OCI-LY1 (cell line): ENCODE measurements around the gene SORBS2.

Experiments used
- H2AFZ ChIP-seq: fragments of 200-600 bp; sonication (generic), shearing (Covaris generic); 2 replicates; pipeline ENCODE4 v1.6.0; 2014; ENCODE audit warnings: antibody characterized with exemption, mild to moderate bottlenecking, low read length
- H3F3A ChIP-seq: fragments of 200-600 bp; sonication (generic), shearing (Covaris generic); 2 replicates; pipeline ENCODE4 v1.6.0; 2014; ENCODE audit warnings: mild to moderate bottlenecking, antibody characterized with exemption, low read length, moderate library complexity; ENCODE audit not compliant: insufficient read depth
- H3K27ac ChIP-seq: fragments of 200-600 bp; sonication (generic); 2 replicates; pipeline ENCODE4 v1.5.1; 2014; ENCODE audit warnings: low read length, mixed run types, mild to moderate bottlenecking, low read depth; ENCODE audit not compliant: poor library complexity, severe bottlenecking
- H3K27me3 ChIP-seq: fragments of 200-600 bp; sonication (generic); 2 replicates; pipeline ENCODE4 v1.6.0; 2014; ENCODE audit warnings: antibody characterized with exemption, mild to moderate bottlenecking, low read length, moderate library complexity; ENCODE audit not compliant: insufficient read depth
- H3K36me3 ChIP-seq: fragments of 200-600 bp; sonication (generic); 2 replicates; pipeline ENCODE4 v1.6.1; 2014; ENCODE audit warnings: mild to moderate bottlenecking, antibody characterized with exemption, low read length, moderate library complexity, mixed read lengths; ENCODE audit not compliant: insufficient read depth
- H3K4me1 ChIP-seq: fragments of 200-600 bp; sonication (generic); 2 replicates; pipeline ENCODE4 v1.5.1; 2014; ENCODE audit warnings: mild to moderate bottlenecking, low read length, moderate library complexity; ENCODE audit not compliant: insufficient read depth, severe bottlenecking
- H3K4me2 ChIP-seq: fragments of 200-600 bp; sonication (generic), shearing (Covaris generic); 2 replicates; pipeline ENCODE4 v1.6.1; 2014; ENCODE audit warnings: low read length
- H3K4me3 ChIP-seq: fragments of 200-600 bp; sonication (generic); 2 replicates; pipeline ENCODE4 v1.5.1; 2014; ENCODE audit warnings: low read length, low read depth, mild to moderate bottlenecking, mixed read lengths; ENCODE audit not compliant: poor library complexity, severe bottlenecking
- H3K79me2 ChIP-seq: fragments of 200-600 bp; shearing (Covaris generic); 2 replicates; pipeline ENCODE4 v1.6.1; 2016; ENCODE audit warnings: mixed run types, low read length, mixed read lengths; ENCODE audit not compliant: insufficient read depth
- H3K9ac ChIP-seq: fragments of 200-600 bp; sonication (generic), shearing (Covaris generic); 2 replicates; pipeline ENCODE4 v1.6.1; 2014; ENCODE audit warnings: mild to moderate bottlenecking, low read length, mixed read lengths
- H3K9me2 ChIP-seq: fragments of 200-600 bp; sonication (generic), shearing (Covaris generic); 2 replicates; pipeline ENCODE4 v1.6.1; 2014; ENCODE audit warnings: low read depth, mild to moderate bottlenecking, low read length, mixed read lengths
- H3K9me3 ChIP-seq: fragments of 200-600 bp; shearing (Covaris generic); 2 replicates; pipeline ENCODE4 v1.6.1; 2014; ENCODE audit warnings: low read length, mixed read lengths
- H4K20me1 ChIP-seq: fragments of 200-600 bp; sonication (generic), shearing (Covaris generic); 2 replicates; pipeline ENCODE4 v1.6.0; 2016; ENCODE audit warnings: mild to moderate bottlenecking, low read length; ENCODE audit not compliant: insufficient read depth
- EZH2 ChIP-seq: fragments of 200-600 bp; sonication (generic), shearing (Covaris generic); IDR thresholded peaks from 2 replicates; pipeline ENCODE4 v1.8.0; 2017; ENCODE audit warnings: borderline replicate concordance, mixed run types, mild to moderate bottlenecking, antibody characterized with exemption, low read length, moderate library complexity, mixed read lengths
- TF ChIP-seq, protein P1 (sequence below): fragments of 200-600 bp; sonication (generic), shearing (Covaris generic); IDR thresholded peaks from 2 replicates; pipeline ENCODE4 v1.5.1; 2017; ENCODE audit warnings: mild to moderate bottlenecking, antibody characterized with exemption, low read length, moderate library complexity, mixed read lengths

The SORBS2 gene

DNA sequence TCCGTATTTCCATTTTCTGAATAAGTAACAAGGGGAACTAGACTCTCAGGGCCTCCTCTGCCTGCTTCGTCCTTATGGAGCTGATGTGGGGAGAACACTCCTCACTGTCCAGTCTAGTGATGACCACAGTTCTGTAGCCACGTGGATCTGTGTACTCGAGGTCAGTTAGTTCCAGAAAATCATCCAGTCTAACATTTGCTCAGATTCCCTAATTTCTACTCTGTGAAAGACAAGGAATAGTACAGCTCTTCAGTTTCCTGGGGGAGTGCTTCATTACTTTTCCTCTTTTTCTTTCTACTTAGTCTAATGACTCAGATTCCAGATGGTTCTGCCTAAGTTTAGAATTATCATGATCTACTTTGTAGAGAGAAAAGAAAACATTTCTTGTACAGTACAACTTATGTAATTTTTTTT lies 82.6 kb downstream of the SORBS2 start:
- Histone ChIP-seq H3K9me2 (no peaks in the 10 kb centered on the region), H3K4me2 (no peak overlapping the region), H3K27me3 (no peaks in the 10 kb centered on the region), H3K9ac (no peak overlapping the region), H3K36me3 (peaks cover 30% of the 10 kb centered on the region), H4K20me1 (no peaks in the 10 kb centered on the region), H3K4me3 (no peak overlapping the region), H3K27ac (no peak overlapping the region), H3K9me3 (no peaks in the 10 kb centered on the region), H3K79me2 (no peaks in the 10 kb centered on the region), H2AFZ (no peak overlapping the region), H3K4me1 (peaks cover 21% of the 10 kb centered on the region), H3F3A (no peaks in the 10 kb centered on the region)
- TF ChIP-seq, protein P1, sequence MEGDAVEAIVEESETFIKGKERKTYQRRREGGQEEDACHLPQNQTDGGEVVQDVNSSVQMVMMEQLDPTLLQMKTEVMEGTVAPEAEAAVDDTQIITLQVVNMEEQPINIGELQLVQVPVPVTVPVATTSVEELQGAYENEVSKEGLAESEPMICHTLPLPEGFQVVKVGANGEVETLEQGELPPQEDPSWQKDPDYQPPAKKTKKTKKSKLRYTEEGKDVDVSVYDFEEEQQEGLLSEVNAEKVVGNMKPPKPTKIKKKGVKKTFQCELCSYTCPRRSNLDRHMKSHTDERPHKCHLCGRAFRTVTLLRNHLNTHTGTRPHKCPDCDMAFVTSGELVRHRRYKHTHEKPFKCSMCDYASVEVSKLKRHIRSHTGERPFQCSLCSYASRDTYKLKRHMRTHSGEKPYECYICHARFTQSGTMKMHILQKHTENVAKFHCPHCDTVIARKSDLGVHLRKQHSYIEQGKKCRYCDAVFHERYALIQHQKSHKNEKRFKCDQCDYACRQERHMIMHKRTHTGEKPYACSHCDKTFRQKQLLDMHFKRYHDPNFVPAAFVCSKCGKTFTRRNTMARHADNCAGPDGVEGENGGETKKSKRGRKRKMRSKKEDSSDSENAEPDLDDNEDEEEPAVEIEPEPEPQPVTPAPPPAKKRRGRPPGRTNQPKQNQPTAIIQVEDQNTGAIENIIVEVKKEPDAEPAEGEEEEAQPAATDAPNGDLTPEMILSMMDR, result no peak

DNA sequence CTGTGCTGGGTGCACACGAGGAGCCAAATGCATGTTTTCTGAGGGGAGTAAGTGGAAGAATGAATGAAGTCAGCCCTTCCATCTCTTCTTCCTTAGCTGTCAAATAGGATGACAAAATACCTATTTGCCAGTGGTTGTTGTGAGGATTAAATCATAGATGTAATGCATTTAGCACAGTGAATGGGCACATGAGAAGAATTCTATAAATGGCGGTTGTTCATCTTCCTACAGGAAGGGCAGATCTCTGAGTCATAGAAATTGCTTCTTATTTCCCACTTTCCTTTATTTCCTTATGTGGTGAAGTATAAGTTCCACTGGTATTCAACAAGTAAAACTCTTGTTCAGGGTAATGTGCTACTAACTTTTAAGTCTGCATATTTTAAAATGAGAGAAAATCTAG lies 83.1 kb downstream of the SORBS2 start:
- TF ChIP-seq, protein P1, result no peak
- no peak for TF ChIP-seq EZH2
- no peaks in the 10 kb centered on the region for H3K9me2 ChIP-seq
- H3K4me1 ChIP-seq, result peaks cover 19% of the 10 kb centered on the region
- H3K9ac ChIP-seq, result no peak overlapping the region
- peaks cover 26% of the 10 kb centered on the region for H3K36me3 ChIP-seq
- no peaks in the 10 kb centered on the region for H3K9me3 ChIP-seq
- H2AFZ ChIP-seq, result no peak overlapping the region
- H3F3A ChIP-seq, result no peaks in the 10 kb centered on the region
- no peak overlapping the region for H3K4me3 ChIP-seq
- H3K4me2 ChIP-seq, result no peak overlapping the region
- no peak overlapping the region for H3K27ac ChIP-seq
- H4K20me1 ChIP-seq, result no peaks in the 10 kb centered on the region
- H3K27me3 ChIP-seq, result no peaks in the 10 kb centered on the region
- H3K79me2 ChIP-seq, result no peaks in the 10 kb centered on the region

DNA sequence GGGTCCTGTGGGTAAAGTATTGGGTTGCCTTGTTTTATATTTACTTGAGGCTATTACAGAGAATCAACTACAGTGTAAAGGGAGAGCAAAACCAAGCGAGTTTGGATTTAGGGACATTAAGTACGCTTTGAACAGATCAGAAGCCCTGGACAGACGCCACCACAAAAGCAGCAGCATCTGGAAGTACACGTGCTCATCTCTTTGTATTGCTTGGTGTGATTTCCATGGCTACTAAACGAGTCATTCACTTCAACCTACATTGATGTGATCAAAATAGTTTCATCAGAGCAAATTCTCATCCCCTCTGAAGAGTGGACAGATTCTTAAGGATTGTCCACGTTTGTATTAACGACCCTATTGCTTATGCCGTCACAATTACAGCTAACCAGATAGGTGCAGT lies 85.1 kb downstream of the SORBS2 start:
- Histone ChIP-seq H3K79me2 (no peaks in the 10 kb centered on the region), H3K4me1 (peaks cover 33% of the 10 kb centered on the region), H3K36me3 (peaks cover 9% of the 10 kb centered on the region; the same call in 1 of the 2 replicates), H3K9me3 (no peaks in the 10 kb centered on the region), H3K27me3 (no peaks in the 10 kb centered on the region), H2AFZ (no peak overlapping the region), H3K27ac (no peak overlapping the region), H3K4me2 (no peak overlapping the region), H3K9me2 (no peaks in the 10 kb centered on the region), H3K9ac (no peak overlapping the region), H3F3A (no peaks in the 10 kb centered on the region), H3K4me3 (no peak overlapping the region), H4K20me1 (no peaks in the 10 kb centered on the region)
- TF ChIP-seq, protein P1, result no peak
- no peak for TF ChIP-seq EZH2
